Activated CD4-positive, alpha-beta T cell treated with anti-CD3 and anti-CD28 coated beads for 48 hours (primary cell): ENCODE data around the gene GFPT1.
"Not testable (repeated sequence)": the region's sequence is repeated elsewhere in the genome, so short reads cannot be mapped to it uniquely, and the experiment has no call there.

Experiments
- DNase-seq: peaks from one replicate; pipeline ENCODE4 v3.0.0-alpha.2; 2020

Gene GFPT1

GRCh38 chr2:69382547-69382946 is 4.5 kb downstream of the GFPT1 start:
- DNase-seq = no peak

GRCh38 chr2:69381337-69381737 is 5.7 kb downstream of the GFPT1 start:
- DNase-seq = peak; percentile 45

GRCh38 chr2:69380072-69380917 is 6.7 kb downstream of the GFPT1 start:
- DNase-seq = no peak

- DNase-seq = no peak
These were observed 10.6 kb downstream of the GFPT1 start for GRCh38 chr2:69376403-69376802.

GRCh38 chr2:69375494-69376353 is 11.3 kb downstream of the GFPT1 start:
- peak; percentile 10 for DNase-seq

GRCh38 chr2:69372767-69373166 is 14.3 kb downstream of the GFPT1 start:
- DNase-seq = no peak

- no peak for DNase-seq
These were observed 17.2 kb downstream of the GFPT1 start for GRCh38 chr2:69369802-69370201.

GRCh38 chr2:69368588-69368987 is 18.4 kb downstream of the GFPT1 start:
- DNase-seq = no peak

GRCh38 chr2:69359371-69359770 is 27.7 kb downstream of the GFPT1 start:
- no peak for DNase-seq

GRCh38 chr2:69358914-69359313 is 28.1 kb downstream of the GFPT1 start:
- no peak for DNase-seq

GRCh38 chr2:69356471-69356870 is 30.6 kb downstream of the GFPT1 start:
- no peak for DNase-seq

GRCh38 chr2:69354976-69355375 is 32.1 kb downstream of the GFPT1 start:
- DNase-seq = not testable (repeated sequence)

- DNase-seq = no peak
These were observed 33.7 kb downstream of the GFPT1 start for GRCh38 chr2:69353360-69353759.

GRCh38 chr2:69348781-69349180 is 38.2 kb downstream of the GFPT1 start:
- no peak for DNase-seq

- peak; percentile 15 for DNase-seq
These were observed 41.6 kb downstream of the GFPT1 start for GRCh38 chr2:69345434-69345833.

GRCh38 chr2:69344305-69344704 is 42.7 kb downstream of the GFPT1 start:
- DNase-seq = no peak

GRCh38 chr2:69340101-69340775 is 46.8 kb downstream of the GFPT1 start:
- DNase-seq = no peak

GRCh38 chr2:69335311-69335710 is 51.7 kb downstream of the GFPT1 start:
- DNase-seq = no peak

- DNase-seq = no peak
These were observed 53.7 kb downstream of the GFPT1 start for GRCh38 chr2:69333352-69333751.

- DNase-seq = no peak
These were observed 56.2 kb downstream of the GFPT1 start for GRCh38 chr2:69330781-69331180.

GRCh38 chr2:69322631-69323030 is 64.4 kb downstream of the GFPT1 start:
- no peak for DNase-seq

- no peak for DNase-seq
These were observed 70.5 kb downstream of the GFPT1 start for GRCh38 chr2:69316550-69316949.

GRCh38 chr2:69315160-69315761 is 71.8 kb downstream of the GFPT1 start:
- DNase-seq = no peak
